HT1080 (cell line): Measurements from ENCODE around the gene DEAF1. TPM values are rescaled to one million over a fixed set of nuclear protein-coding genes. Genes with fewer than 3 reads are reported as not detected.
A peak's percentile ranks its signal among the peaks of the same experiment; 100 is the strongest.
"Not testable (repeated sequence)": the region's sequence is repeated elsewhere in the genome, so short reads cannot be mapped to it uniquely, and the experiment has no call there.

Source experiments
- DNase-seq: peaks from one replicate; pipeline ENCODE4 v3.0.0-alpha.2; 2015; ENCODE audit warnings: low read depth
- polyA plus RNA-seq, 2 experiments: library from polyadenylated mRNA; depleted of rRNA; stranded (reverse); fragments of >200 nt; gene quantifications; 2 replicates each; pipeline ENCODE4 v1.2.3, GENCODE V29; 2015
- total RNA-seq: library from RNA; depleted of rRNA; stranded (reverse); fragments of >200 nt; shearing (Covaris generic); gene quantifications from 2 replicates; pipeline ENCODE4 v1.2.3, GENCODE V29; 2014; rRNA removed

Gene DEAF1, protein sequence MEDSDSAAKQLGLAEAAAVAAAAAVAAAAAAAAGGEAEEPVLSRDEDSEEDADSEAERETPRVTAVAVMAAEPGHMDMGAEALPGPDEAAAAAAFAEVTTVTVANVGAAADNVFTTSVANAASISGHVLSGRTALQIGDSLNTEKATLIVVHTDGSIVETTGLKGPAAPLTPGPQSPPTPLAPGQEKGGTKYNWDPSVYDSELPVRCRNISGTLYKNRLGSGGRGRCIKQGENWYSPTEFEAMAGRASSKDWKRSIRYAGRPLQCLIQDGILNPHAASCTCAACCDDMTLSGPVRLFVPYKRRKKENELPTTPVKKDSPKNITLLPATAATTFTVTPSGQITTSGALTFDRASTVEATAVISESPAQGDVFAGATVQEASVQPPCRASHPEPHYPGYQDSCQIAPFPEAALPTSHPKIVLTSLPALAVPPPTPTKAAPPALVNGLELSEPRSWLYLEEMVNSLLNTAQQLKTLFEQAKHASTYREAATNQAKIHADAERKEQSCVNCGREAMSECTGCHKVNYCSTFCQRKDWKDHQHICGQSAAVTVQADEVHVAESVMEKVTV
- 64.5 and 75.0 TPM in 2 replicates for total RNA-seq
- polyA plus RNA-seq (2015; cell fraction: cytosol; rRNA removed), result 43.7 and 56.2 TPM in 2 replicates
- polyA plus RNA-seq (2015; cell fraction: nucleus; rRNA removed), result 37.9 and 38.8 TPM in 2 replicates

DNA sequence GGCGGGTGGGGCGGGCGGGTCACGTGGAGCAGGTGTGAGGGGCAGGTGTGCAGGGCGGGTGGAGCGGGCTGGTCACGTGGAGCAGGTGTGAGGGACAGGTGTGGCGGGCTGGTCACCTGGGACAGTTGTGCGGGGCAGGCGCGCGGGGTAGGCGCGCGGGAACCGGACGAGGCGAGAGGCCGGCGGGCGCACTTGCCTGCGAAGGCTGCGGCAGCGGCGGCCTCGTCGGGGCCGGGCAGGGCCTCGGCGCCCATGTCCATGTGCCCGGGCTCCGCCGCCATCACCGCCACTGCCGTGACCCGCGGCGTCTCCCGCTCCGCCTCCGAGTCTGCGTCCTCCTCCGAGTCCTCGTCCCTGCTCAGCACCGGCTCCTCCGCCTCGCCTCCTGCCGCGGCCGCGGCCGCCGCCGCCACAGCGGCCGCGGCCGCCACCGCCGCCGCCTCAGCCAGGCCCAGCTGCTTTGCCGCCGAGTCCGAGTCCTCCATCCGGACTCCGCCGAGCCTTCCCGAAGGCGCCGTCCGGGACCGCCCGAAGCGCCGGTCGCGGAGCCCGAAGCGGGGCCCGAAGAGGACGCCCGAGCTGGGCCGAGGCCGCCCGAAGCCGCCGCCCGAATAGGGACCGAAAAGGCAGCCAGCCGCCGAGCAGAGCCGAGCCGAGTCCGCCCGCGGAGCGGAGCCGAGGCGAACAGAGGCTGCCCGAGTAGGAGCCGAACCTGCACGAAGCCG, at the start of gene DEAF1:
Gene DEAF1 (minus strand): TSS at position 660 of the 725 bp plus-strand sequence. CDS start 175 bp downstream, at position 485.
- peak; percentile 96 for DNase-seq

DNA sequence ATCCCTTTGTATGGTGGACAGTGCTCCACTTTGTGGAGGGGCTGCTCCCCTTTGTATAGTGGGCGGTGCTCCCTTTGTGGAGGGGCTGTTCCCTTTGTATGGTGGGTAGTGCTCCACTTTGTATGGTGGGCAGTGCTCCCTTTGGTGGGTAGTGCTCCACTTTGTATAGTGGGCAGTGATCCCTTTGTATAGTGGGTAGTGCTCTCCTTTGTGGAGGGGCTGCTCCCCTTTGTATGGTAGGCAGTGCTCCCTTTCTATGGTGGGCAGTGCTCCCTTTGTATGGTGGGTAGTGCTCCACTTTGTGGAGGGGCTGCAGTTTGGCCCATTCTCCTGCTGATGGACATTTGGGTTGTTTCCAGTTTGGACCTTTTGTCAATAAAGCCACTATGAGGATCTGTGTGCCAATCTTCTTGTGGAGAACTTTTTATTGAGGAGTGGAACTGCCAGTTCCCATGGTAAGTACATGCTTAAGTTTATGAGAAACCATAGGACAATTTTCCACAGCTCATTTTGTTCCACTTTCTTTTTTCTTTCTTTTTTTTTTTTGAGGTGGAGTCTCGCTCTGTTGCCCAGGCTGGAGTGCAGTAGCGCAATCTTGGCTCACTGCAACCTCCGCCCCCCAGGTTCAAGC, 47.7 kb upstream of the DEAF1 start:
- DNase-seq, result no peak

DNA sequence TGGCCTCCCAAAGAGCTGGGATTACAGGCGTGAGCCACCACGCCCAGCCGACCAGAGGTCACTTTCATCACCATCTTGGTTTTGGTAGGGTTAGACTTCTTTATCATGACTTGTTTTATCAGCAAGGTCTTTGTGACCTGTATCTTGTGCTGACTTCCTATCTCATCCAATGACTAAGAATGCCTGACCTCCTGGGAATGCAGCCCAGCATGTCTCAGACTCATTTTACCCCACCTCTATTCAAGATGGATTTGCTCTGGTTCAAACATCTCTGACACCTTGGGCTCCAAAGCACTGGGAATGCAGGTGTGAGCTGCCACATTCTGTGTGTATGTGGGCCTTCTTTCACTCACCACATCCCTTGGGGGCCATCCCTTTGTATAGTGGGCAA, 47.1 kb upstream of the DEAF1 start:
- no peak for DNase-seq

DNA sequence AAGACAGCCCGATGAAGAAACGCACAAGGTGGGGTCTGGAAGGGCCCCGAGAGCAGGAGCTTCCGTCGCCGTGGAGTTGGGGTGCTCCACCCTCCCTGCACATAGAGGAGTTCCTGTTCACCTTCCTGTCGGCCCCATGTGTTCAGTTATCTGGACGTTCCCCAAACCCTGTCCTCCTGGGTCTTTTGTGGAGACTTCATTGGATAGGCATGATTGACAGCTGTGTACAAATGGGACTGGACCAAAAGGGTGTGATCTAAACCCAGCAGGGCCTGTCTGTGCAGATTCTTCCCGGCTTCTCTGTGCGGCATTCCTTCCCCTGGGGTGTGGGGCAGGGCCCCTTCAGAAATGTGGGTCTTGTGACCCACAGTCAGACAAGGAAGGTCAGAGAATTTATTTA, 42.9 kb upstream of the DEAF1 start:
- not testable (repeated sequence) for DNase-seq

DNA sequence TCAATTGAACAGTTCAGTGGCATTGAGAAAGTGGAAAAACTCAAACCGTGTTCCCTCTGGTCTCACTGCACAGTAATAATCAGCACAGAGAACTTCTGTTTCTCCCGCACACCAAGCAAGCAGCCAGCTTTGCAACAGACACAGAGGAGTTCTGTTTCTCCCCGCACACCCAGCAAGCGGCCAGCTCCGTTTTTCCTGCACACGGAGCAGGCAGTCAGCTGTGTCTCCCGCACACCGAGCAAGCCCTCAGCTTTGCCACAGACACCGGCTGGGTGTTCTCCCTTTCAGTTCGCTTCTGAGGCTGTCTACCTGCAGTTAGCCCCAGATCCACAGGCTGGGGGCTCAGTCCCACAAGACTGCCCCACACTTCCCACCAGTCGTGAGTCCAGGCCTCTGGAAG, 42.3 kb upstream of the DEAF1 start:
- no peak for DNase-seq

DNA sequence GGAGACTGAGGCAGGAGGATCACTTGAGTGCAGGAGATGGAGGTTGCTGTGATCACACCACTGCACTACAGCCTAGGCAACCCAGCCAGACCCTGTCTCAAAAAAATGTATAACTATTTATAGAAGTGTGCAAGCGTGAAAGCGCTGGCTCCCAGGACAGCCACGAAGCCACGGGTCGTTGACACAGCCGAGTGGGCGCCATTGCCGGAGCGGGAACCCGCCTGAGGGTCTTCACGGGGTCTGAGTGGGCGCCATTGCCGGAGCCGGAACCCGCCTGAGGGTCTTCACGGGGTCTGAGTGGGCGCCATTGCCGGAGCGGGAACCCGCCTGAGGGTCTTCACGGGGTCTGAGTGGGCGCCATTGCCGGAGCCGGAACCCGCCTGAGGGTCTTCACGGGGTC, 39.5 kb upstream of the DEAF1 start:
- not testable (repeated sequence) for DNase-seq

DNA sequence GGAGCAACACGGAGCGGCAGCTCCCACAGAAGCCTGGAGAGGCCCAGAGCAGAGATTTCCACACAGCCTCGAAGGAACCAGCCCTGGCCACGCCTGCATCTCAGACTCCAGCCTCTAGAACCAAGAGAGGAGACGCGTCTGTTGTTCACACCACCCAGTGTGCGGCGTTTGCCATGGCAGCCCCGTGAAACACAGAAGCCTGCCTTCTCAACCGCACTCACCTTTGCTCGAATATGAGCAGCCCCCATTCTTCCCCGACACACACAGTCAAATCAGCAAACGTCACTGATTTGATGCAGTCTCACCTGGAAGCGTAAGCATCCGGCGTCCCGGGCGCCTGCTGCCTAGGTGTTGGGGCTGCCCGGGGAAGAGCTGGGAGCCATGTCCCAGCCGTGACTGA, 38.0 kb upstream of the DEAF1 start:
- DNase-seq, result no peak

DNA sequence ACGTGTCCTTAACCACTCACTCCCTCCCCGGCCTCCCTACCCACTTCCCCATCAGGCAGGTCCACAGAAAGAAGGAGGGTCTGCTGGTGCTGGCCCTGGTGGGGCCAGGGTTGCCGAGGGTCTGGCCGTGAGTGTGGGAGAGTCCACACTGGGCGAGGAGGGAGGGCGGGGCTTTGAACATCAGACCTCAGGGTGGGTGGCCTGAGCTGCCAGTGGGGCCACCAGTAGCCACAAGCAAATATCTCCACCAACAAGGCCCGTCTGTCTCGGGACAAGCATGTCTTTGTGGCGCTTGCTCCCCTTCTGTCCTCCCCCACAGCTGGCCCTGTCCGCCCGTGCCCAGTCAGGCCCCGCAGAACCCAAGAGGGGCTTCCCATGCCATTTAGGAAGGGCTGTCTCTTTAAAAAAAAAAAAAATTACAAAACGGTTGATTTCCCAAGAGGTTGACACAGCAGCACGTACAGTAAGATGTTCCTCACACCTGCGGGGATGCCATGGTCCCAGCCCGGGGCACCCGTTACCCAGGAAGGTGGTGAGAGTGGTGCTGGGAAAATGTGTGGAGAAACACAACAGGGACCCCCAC, 34.6 kb upstream of the DEAF1 start:
- no peak for DNase-seq

DNA sequence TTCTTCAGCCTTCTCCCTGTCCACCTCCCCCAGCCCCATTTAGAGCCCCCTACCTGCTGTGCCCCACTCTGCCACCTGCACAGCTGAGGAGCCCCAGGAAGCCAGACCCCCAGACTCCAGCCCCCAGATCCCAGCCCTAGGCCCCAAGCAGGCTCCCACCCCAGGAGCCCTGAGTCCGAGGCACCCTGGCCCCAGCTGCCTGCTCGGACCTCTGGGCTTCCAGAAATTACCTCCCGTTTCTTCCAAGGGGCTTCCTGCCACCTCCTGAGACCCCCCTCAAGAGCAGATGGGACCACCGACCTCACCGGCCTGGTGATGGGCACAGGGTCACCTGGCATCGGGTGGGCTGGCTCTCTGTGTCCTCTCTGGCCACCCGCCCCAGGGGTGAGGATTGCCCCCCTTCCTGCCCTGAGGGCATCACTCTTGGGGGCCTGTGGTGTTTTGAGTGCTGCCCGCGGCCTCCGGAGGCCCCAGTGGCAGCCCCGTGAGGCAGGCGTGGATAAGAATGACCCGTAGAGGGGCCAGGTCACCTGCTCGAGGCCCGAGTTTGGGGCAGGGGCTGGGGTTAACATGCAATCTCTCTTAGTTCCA, 34.0 kb upstream of the DEAF1 start:
- no peak for DNase-seq

DNA sequence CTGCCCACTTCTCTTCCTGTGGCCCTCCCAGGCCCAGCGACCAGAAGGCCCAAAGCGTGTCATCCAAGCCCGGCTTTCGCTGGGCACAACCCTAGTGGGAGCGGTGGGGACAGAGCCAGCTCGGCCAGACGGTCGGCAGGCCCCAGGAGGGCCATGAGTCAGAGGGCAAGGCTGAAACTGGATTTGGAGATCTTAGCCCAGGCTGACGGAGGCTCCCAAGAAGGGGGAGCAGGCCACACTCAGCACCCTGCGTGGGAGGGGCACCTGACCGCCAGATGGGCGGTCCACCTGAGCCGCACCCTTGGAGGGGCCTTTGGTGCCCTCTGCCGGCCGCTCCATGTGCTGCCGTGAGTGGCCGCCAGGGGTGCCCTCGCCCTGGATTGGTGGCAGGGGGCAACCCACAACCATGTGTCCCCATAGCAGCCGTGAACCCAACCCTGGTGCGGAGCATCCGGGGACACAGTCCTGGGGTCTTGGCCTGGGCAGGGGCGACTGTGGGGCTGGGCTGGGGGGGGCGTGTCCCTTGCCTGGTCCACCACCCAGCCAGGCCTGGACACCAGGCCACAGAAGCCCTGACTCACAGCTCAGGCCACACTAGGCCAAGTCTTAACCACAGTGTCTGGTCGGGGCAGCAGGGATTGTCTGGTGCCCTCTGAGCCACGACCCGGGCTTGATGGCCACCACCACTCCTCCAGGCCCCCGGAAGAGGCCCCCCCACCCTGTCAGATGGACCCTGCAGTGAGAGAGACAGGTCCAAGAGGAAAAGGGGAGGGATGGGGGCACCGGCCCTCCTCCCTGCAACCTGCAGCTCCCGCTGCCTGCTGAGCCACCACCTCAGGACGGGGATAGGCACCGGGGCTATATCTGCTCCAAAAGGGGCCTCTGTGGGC, 33.1 kb upstream of the DEAF1 start:
- DNase-seq, result peak; percentile 81

DNA sequence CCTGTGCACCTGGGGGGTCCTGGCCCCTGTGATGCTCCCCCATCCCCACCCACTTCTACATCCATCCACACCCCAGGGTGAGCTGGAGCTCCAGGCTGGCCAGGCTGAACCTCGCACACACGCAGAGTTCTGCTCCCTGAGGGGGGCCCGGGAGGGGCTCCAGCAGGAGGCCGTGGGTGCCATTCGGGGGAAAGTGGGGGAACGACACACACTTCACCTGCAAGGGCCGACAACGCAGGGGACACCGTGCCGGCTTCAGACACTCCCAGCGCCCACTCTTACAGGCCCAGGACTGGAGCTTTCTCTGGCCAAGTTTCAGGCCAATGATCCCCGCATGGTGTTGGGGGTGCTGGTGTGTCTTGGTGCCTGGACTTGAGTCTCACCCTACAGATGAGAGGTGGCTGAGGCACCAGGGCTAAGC, 32.3 kb upstream of the DEAF1 start:
- no peak for DNase-seq

DNA sequence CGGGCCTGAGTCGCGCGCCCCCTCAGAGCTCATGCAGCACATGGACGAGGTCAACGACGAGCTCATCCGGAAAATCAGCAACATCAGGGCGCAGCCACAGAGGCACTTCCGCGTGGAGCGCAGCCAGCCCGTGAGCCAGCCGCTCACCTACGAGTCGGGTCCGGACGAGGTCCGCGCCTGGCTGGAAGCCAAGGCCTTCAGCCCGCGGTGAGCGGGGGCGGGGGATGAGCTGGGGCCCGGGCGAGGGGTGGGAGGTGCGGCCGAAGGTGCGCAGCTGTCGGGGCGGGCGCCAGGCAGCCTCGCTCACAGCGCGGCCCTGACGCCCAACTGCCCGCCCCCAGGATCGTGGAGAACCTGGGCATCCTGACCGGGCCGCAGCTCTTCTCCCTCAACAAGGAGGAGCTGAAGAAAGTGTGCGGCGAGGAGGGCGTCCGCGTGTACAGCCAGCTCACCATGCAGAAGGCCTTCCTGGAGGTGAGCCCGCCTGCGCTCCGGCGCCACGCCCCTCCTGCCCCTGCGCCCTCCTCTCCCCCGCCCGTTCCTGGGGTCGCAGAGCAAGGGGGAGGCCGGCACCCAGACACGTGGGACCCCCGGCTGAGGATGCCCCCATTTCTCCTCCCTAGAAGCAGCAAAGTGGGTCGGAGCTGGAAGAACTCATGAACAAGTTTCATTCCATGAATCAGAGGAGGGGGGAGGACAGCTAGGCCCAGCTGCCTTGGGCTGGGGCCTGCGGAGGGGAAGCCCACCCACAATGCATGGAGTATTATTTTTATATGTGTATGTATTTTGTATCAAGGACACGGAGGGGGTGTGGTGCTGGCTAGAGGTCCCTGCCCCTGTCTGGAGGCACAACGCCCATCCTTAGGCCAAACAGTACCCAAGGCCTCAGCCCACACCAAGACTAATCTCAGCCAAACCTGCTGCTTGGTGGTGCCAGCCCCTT, 31.5 kb upstream of the DEAF1 start:
- no peak for DNase-seq

DNA sequence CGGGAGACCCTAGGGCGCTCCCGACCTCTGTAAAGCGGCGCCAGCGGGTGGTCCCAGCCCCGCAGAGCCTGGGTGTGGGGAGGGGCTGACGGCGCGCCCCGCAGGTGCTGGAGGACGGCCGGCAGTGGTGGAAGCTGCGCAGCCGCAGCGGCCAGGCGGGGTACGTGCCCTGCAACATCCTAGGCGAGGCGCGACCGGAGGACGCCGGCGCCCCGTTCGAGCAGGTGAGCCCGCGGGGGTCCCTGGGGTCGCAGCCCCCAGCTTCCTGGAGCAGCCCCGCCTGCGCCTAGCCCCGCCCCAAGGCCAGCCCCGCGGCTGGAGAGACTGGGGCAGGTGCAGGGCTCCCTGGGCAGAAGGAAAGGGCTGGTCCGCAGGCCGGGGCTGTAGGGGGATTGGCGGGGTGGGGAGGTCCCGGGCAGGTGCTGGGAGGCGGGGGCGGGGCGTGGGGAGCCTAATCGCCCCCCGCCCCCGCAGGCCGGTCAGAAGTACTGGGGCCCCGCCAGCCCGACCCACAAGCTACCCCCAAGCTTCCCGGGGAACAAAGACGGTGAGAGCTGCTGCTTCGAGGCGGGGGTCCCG, 30.7 kb upstream of the DEAF1 start:
- no peak for DNase-seq

DNA sequence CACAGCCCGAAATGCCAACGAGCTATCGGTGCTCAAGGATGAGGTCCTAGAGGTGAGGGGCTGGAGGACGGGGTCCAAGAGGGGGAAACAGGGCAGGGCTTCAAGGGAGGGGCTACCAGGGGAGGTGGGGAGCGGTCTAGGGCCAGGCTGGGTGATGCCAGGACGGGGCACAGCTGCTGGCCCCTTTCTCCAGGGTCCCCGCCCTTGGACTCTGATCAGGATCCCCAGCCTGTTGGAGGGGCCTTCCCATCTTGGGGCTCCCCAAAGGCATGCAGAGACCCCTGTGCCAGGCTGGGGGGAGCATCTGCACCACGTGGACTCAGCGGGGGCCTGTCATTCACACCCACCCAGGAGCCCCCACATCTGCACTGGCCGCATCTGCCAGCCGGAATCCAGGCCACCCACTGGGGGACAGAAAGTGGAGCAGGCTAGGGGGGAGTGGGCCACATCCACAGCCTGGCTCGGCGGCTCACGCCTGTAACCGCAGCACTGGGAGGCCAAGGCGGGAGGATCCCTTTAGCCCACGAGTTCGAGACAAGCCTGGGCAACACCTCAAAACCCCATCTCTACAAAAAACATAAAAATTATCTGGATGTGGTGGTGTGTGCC, 29.9 kb upstream of the DEAF1 start:
- no peak for DNase-seq

DNA sequence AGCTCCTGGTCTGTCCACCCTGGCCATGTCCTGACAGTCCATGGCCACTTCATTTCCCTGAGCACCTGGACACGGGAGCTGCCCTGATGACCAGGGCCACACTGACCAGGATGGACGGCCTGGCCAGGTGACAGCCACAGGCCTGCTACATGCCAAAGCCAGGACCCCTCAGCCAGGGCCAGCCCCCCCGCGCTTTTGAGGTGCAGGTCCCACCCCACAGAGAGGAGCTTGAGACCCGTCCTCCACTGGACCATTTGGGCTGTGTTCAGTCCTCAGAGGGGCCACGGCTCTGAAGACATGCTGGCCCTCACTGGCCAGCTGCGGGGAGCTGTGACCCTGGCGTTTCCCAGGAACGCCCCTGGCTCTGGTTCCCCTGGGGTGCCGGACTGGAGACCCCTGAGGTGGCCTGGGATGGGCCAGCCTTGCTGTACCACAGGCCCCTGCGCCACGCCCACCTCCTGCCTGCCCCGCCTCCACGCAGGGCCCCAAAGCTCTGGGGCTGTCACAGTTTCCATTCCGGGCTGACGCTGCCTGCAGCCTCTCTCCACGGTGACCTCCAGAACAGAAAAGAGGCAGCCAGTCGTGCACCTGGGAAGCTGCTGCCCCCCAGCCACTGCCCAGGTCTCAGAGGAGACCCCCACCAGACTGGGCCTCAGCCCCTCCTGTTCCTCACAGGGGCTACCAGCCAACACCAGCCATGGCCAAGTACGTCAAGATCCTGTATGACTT, 29.2 kb upstream of the DEAF1 start:
- no peak for DNase-seq

DNA sequence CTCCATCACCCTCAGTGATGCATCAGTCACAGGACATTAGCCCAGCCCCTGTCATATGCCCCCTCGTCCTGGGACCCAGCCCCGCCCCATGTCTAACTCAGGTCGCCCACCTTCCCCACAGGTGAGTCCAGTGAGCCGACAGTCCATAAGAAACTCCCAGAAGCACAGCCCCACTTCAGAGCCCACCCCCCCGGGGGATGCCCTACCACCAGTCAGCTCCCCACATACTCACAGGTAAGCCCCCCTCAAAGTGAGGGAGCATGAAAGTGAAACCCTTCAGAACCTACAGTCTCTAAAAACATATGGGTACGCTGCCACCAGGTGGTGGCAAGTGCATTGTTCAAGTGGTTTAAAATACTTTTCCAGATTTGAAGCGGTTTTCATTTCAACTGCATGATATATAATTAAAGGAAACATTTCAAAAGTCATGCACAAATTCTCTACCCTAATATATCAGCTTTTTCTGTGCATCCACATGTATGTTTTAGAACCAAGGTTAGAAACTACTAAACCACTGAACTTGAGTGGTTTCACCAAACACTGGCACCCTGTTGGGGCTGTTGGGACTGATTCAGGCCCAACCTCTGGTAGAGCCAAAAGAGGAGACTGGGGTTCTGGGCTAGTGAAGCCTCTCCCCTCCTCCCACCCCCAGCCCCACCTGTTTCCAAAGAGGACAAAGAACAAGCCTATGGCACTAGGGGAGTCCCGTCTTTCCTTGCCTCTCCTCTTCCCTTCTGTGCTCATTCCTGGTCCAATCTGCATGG, 28.3 kb upstream of the DEAF1 start:
- peak; percentile 29 for DNase-seq
